PC-9 (cell line): ENCODE measurements around the gene GDPD5. TPM values are rescaled to one million over a fixed set of nuclear protein-coding genes. Genes with fewer than 3 reads are reported as not detected.

Experiments used
- BruUV-seq: library from RNA; stranded (reverse); fragments of 400-500 nt; replicated peaks from 2 replicates; lab custom pipeline; 2021; lab: Mats Ljungman, UMichigan
- CTCF ChIA-PET: fragments of 300-600 bp; sonication (Branson Sonifier 250); formaldehyde crosslinking; loops from one replicate; lab custom pipeline; 2022; ENCODE audit warnings: antibody characterized with exemption; lab: Charles Lee
- POLR2A ChIA-PET: fragments of 300-600 bp; sonication (Branson Sonifier 250); formaldehyde crosslinking; loops from one replicate; lab custom pipeline; 2022; ENCODE audit warnings: antibody characterized with exemption; ENCODE audit not compliant: unreplicated experiment; lab: Charles Lee
- DNase-seq, 2 experiments: peaks; one replicate each; pipeline versions ENCODE4 v3.0.0 to v3.0.0-alpha.2; 2015 to 2022; ENCODE audit warnings: mixed read lengths in 1 of 2
- H2AFZ ChIP-seq: fragments of 200-600 bp; sonication (generic); 2 replicates; pipeline ENCODE4 v1.8.1; 2017; ENCODE audit warnings: antibody characterized with exemption
- H3F3A ChIP-seq: fragments of 200-600 bp; sonication (generic); 2 replicates; pipeline ENCODE4 v1.8.1; 2017; ENCODE audit warnings: antibody characterized with exemption, mild to moderate bottlenecking, low read depth; ENCODE audit not compliant: insufficient read depth
- H3K27ac ChIP-seq: fragments of 200-600 bp; sonication (generic); 2 replicates; pipeline ENCODE4 v1.6.1; 2016; ENCODE audit warnings: mixed run types
- H3K27me3 ChIP-seq: fragments of 200-600 bp; sonication (generic); 2 replicates; pipeline ENCODE4 v1.6.1; 2016; ENCODE audit warnings: low read depth, mixed run types; ENCODE audit not compliant: insufficient read depth
- H3K36me3 ChIP-seq: fragments of 200-600 bp; sonication (generic); 2 replicates; pipeline ENCODE4 v1.6.1; 2016; ENCODE audit warnings: low read depth, mixed run types
- H3K4me1 ChIP-seq: fragments of 200-600 bp; sonication (generic); replicated peaks from 2 replicates; pipeline ENCODE4 v1.6.1; 2016; ENCODE audit warnings: mixed run types; ENCODE audit not compliant: insufficient read depth
- H3K4me2 ChIP-seq: fragments of 200-600 bp; sonication (generic); 2 replicates; pipeline ENCODE4 v1.6.1; 2017; ENCODE audit warnings: mixed run types
- H3K4me3 ChIP-seq: fragments of 200-600 bp; sonication (generic); 2 replicates; pipeline ENCODE4 v1.6.1; 2016; ENCODE audit warnings: mixed run types
- H3K79me2 ChIP-seq: fragments of 200-600 bp; sonication (generic); 2 replicates; pipeline ENCODE4 v1.6.1; 2017; ENCODE audit warnings: low read depth, mixed run types
- H3K9me2 ChIP-seq: fragments of 200-600 bp; sonication (generic); 2 replicates; pipeline ENCODE4 v1.8.1; 2017; ENCODE audit warnings: mild to moderate bottlenecking; ENCODE audit not compliant: insufficient read depth
- H3K9me3 ChIP-seq: fragments of 200-600 bp; sonication (generic); 2 replicates; pipeline ENCODE4 v1.8.1; 2016; ENCODE audit warnings: low read depth; ENCODE audit not compliant: insufficient read depth
- H4K20me1 ChIP-seq: fragments of 200-600 bp; sonication (generic); 2 replicates; pipeline ENCODE4 v1.8.1; 2017; ENCODE audit not compliant: insufficient read depth
- EZH2 ChIP-seq: fragments of 200-600 bp; sonication (generic); IDR thresholded peaks from 2 replicates; pipeline ENCODE4 v1.8.0; 2017; ENCODE audit warnings: antibody characterized with exemption, low read depth
- intact Hi-C: fragments of 100-400 bp; cut with micrococcal nuclease; formaldehyde crosslinking; loops from one replicate; pipeline ENCODE4 v1.10.0; 2022; ENCODE audit not compliant: unreplicated experiment
- total RNA-seq: library from RNA; stranded (reverse); gene quantifications from 2 replicates; pipeline ENCODE4 v1.2.3, GENCODE V29; 2021
- TF ChIP-seq, protein P1 (sequence below): fragments of 200-600 bp; sonication (generic); conservative IDR thresholded peaks from 2 replicates; pipeline ENCODE4 v1.6.1; 2017; ENCODE audit warnings: mixed run types, antibody characterized with exemption, mild to moderate bottlenecking, moderate library complexity

GDPD5 gene
- total RNA-seq, 1 experiment from 2014 or later, result 7.9 TPM

DNA sequence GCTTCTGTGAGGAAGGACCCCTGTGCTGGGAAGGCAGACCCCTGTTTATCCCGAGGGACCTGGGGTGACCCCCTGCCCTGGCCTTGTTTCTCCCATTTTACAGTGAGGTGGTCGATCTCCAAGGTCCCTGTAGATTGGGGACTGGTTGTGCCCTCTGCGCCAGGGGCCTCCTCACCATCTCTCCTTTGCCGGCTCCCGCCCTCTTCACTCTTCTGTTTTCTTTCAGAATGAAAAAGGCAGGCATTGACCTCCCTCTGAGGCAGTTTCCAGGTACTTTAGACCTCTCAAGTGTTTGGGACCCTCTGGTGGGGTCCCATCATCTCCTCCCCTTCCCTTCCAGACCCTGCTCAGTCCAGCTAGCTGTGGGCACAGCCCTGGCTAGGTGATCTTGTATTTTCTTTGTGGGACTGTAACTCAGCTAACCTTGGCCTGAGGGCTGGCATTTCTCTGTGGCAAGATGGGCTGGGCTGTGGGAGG is 37.8 kb upstream of the GDPD5 start:
- H3K4me1 ChIP-seq, result peaks cover 43% of the 10 kb centered on the region
- H3F3A ChIP-seq, result peaks cover 30% of the 10 kb centered on the region; the same call in 1 of the 2 replicates
- intact Hi-C loops, result no loop called here
- peak overlapping the region; percentile 94 for H2AFZ ChIP-seq
- H3K4me3 ChIP-seq, result peak overlapping the region; percentile 85
- POLR2A ChIA-PET, result no interaction called here
- H3K79me2 ChIP-seq, result peaks cover 65% of the 10 kb centered on the region
- H3K36me3 ChIP-seq, result peaks cover 22% of the 10 kb centered on the region
- H3K9me3 ChIP-seq, result no peaks in the 10 kb centered on the region
- H3K9me2 ChIP-seq, result no peaks in the 10 kb centered on the region
- CTCF ChIA-PET, result interaction anchor here (1.0 kb wide), 1 partner anchor 11 kb away, joined by 4 read pairs; no protein-coding TSS in a partner anchor
- H3K4me2 ChIP-seq, result peak overlapping the region; percentile 85
- H3K27ac ChIP-seq, result no peak overlapping the region
- H4K20me1 ChIP-seq, result peaks cover 50% of the 10 kb centered on the region
- H3K27me3 ChIP-seq, result no peaks in the 10 kb centered on the region
- no peak for DNase-seq
- no peak for TF ChIP-seq EZH2
- no TSS peak for BruUV-seq

DNA sequence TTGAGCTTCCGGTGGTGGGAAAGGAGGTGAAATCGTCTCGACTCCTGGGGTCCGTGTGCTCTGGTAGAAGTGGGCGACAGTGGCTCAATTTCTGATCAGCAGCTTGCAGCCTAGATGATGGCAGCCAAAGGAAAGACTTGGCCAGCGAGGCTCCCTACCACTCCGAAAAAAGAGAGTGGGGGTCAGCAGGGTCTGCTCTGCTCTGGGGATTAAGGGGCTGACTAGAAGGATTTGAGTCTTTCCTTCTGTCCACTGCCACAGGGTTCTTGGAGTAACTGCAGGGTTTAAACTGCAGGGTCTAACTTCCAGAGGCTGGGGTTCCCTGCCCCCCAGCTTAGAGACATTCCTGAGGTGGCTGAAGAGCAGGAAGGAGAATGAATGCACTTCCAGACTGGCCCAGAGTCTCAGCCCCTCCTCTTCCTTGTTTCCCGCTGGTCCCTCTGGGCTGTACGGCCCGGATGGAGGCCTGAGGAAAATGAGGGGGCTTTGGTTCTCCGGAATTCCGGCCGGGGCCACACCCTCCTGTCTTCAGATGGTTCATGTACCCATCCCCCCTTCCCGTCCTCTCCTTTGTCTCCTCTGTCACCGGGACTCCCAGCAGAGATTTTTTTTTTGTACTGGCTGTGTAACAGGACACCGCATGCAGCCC is 37.2 kb upstream of the GDPD5 start:
- TF ChIP-seq EZH2, result no peak
- TF ChIP-seq, protein P1, sequence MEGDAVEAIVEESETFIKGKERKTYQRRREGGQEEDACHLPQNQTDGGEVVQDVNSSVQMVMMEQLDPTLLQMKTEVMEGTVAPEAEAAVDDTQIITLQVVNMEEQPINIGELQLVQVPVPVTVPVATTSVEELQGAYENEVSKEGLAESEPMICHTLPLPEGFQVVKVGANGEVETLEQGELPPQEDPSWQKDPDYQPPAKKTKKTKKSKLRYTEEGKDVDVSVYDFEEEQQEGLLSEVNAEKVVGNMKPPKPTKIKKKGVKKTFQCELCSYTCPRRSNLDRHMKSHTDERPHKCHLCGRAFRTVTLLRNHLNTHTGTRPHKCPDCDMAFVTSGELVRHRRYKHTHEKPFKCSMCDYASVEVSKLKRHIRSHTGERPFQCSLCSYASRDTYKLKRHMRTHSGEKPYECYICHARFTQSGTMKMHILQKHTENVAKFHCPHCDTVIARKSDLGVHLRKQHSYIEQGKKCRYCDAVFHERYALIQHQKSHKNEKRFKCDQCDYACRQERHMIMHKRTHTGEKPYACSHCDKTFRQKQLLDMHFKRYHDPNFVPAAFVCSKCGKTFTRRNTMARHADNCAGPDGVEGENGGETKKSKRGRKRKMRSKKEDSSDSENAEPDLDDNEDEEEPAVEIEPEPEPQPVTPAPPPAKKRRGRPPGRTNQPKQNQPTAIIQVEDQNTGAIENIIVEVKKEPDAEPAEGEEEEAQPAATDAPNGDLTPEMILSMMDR, result no peak
- intact Hi-C loops, result no loop called here
- Histone ChIP-seq H3K27ac (peak overlapping the region; percentile 57), H3F3A (peaks cover 27% of the 10 kb centered on the region; the same call in 1 of the 2 replicates), H4K20me1 (peaks cover 44% of the 10 kb centered on the region), H3K9me3 (no peaks in the 10 kb centered on the region), H3K36me3 (peaks cover 16% of the 10 kb centered on the region), H3K9me2 (no peaks in the 10 kb centered on the region), H3K4me3 (peak overlapping the region; percentile 85), H3K4me2 (peak overlapping the region; percentile 85), H2AFZ (peak overlapping the region; percentile 94), H3K79me2 (peaks cover 60% of the 10 kb centered on the region), H3K27me3 (no peaks in the 10 kb centered on the region), H3K4me1 (peaks cover 45% of the 10 kb centered on the region)
- CTCF ChIA-PET, result no interaction called here
- POLR2A ChIA-PET, result interaction anchor here (0.6 to 0.7 kb wide), 7 partner anchors 9 to 926 kb away, joined by 3 to 7 read pairs (median 5); no protein-coding TSS in a partner anchor
- BruUV-seq, result TSS peak; percentile 53
- peak; percentile 39 to 51 for DNase-seq

DNA sequence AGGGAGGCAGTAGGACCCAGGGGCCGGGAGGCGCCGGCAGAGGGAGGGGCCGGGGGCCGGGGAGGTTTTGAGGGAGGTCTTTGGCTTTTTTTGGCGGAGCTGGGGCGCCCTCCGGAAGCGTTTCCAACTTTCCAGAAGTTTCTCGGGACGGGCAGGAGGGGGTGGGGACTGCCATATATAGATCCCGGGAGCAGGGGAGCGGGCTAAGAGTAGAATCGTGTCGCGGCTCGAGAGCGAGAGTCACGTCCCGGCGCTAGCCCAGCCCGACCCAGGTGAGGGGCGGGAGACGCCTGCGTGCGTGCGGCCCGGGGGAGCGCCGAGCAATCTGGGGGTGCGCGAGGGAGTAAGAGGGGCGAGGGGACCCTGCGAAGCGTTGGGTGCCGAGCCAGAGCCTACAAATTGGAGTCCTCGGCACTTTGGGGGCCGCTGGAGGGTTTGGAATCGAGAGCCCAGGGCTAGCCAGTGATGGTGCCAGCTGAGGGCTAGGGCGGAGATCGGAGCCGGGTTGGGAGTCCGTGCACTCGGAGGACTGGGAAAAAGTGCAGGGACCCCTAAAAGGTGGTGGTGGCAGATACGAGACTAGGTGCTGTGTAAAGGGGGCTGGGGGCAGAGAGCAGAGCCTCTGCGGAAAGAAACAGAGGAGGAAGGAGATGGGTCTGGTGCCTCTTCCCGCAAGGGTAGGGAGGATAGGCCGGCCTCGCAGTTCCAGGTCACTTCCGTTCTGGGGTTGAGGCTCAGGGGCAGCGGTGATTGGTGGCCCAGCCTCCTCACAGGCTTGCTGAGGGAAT is 36.5 kb upstream of the GDPD5 start, which contains the start of gene SERPINH1:
Gene SERPINH1, plus strand, starts transcription at position 206 of the 788 bp plus-strand sequence. CDS start 4,097 bp downstream, outside the sequence.
- H3K79me2 ChIP-seq, result peaks cover 53% of the 10 kb centered on the region
- peak; percentile 79 to 81 for DNase-seq
- ChIA-PET CTCF (no interaction called here), POLR2A (interaction anchor here (0.6 to 0.7 kb wide), 7 partner anchors 8 to 926 kb away, joined by 3 to 7 read pairs (median 5); no protein-coding TSS in a partner anchor)
- peaks cover 37% of the 10 kb centered on the region for H4K20me1 ChIP-seq
- BruUV-seq, result TSS peak; percentile 79
- peak within 1 kb of the TSS; percentile 94 for H2AFZ ChIP-seq
- H3K27ac ChIP-seq, result peak within 1 kb of the TSS; percentile 57
- H3K4me1 ChIP-seq, result peaks cover 45% of the 10 kb centered on the region
- peak within 1 kb of the TSS; percentile 85 for H3K4me3 ChIP-seq
- H3F3A ChIP-seq, result peaks cover 23% of the 10 kb centered on the region; the same call in 1 of the 2 replicates
- TF ChIP-seq, protein P1, result no peak
- no peak for TF ChIP-seq EZH2
- peaks cover 9% of the 10 kb centered on the region for H3K36me3 ChIP-seq
- intact Hi-C loops, result no loop called here
- H3K4me2 ChIP-seq, result peak within 1 kb of the TSS; percentile 85
- no peaks in the 10 kb centered on the region for H3K27me3 ChIP-seq
- H3K9me2 ChIP-seq, result no peaks in the 10 kb centered on the region
- H3K9me3 ChIP-seq, result no peaks in the 10 kb centered on the region
